ENCODE measurements around the gene SAC3D1. TPM values are rescaled to one million over a fixed set of nuclear protein-coding genes. Genes with fewer than 3 reads are reported as not detected.
A peak's percentile ranks its signal among the peaks of the same experiment; 100 is the strongest.

The SAC3D1 gene
- total RNA-seq, 3 donors from 2014 or later = 8.5 to 13.1 (median 11.8) TPM

DNA sequence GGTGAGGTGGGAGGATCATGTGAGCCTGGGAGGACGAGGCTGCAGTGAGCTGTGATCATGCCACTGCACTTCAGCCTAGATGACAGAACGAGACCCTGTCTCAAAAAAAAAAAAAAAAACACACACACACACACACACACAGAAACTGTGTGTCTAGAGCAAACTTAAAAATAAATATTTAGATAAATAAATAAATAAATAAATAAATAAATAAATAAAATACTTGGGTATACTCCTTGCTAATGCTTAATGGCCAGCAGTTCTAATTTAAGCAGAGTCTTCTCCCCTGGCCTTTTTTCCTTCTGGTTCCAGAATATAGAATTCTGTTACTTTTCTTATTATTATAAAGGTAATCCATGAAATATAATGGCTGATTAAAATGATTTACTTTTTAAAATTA is 32.1 kb upstream of the SAC3D1 start:
- Histone ChIP-seq H3K9me3 (no peaks in the 10 kb centered on the region), H3K4me3 (no peak overlapping the region), H3K4me1 (ENCODE audit: low read depth) (peaks cover 6% of the 10 kb centered on the region), H3K36me3 (ENCODE audit: low read depth) (no peaks in the 10 kb centered on the region)
- TF ChIP-seq, protein P1, sequence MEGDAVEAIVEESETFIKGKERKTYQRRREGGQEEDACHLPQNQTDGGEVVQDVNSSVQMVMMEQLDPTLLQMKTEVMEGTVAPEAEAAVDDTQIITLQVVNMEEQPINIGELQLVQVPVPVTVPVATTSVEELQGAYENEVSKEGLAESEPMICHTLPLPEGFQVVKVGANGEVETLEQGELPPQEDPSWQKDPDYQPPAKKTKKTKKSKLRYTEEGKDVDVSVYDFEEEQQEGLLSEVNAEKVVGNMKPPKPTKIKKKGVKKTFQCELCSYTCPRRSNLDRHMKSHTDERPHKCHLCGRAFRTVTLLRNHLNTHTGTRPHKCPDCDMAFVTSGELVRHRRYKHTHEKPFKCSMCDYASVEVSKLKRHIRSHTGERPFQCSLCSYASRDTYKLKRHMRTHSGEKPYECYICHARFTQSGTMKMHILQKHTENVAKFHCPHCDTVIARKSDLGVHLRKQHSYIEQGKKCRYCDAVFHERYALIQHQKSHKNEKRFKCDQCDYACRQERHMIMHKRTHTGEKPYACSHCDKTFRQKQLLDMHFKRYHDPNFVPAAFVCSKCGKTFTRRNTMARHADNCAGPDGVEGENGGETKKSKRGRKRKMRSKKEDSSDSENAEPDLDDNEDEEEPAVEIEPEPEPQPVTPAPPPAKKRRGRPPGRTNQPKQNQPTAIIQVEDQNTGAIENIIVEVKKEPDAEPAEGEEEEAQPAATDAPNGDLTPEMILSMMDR (IDR thresholded peaks at IDR 0.05) = no peak
- DNase-seq (no peak), ATAC-seq (no peak)
- intact Hi-C loops (cut with DNase I, micrococcal nuclease) = no loop called here

DNA sequence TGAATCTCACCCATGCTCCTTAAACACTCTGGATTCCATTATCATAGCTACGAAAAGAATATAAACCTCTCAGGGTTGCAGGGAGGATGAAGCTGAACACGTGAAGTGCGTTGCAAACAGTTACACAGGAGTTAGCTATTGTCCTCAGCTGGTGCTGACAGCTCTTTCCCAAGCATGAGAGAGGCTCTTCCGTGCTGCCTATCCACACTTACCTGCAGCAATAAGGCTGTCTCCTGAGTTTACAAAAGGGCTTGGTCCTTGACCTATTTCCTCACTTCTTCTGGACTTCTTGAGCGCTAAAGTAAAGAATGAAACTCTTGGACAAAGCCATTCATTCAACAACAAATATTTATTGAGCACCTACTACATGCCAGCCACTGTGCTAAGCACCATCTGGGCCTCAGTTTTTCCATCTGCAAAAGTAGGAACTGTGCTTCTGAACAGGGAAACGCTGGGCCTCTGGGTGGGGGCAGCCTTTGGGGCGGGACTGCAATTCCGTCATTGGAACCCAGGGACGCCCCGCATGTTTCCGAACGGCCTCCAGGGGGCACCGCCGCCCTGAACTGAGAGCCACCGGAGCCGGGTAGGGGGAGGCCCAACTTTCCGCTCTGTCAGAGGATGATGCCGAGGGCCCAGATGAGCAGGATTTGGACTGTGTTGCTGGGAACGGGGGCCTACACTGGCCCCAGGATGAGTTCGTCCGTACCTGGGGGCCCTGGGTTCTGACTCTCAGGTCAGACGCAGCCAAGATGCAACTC is 27.7 kb upstream of the SAC3D1 start:
- TF ChIP-seq, protein P1 (IDR thresholded peaks at IDR 0.05) = peak; percentile 79
- peaks cover 14% of the 10 kb centered on the region for H3K4me1 ChIP-seq (ENCODE audit: low read depth)
- H3K4me3 ChIP-seq = peak overlapping the region; percentile 54
- intact Hi-C loops (cut with DNase I, micrococcal nuclease) = no loop called here
- no peaks in the 10 kb centered on the region for H3K9me3 ChIP-seq
- DNase-seq (peak; percentile 95 to 96 (median 96)), ATAC-seq (peak; percentile 92)
- no peaks in the 10 kb centered on the region for H3K36me3 ChIP-seq (ENCODE audit: low read depth)

DNA sequence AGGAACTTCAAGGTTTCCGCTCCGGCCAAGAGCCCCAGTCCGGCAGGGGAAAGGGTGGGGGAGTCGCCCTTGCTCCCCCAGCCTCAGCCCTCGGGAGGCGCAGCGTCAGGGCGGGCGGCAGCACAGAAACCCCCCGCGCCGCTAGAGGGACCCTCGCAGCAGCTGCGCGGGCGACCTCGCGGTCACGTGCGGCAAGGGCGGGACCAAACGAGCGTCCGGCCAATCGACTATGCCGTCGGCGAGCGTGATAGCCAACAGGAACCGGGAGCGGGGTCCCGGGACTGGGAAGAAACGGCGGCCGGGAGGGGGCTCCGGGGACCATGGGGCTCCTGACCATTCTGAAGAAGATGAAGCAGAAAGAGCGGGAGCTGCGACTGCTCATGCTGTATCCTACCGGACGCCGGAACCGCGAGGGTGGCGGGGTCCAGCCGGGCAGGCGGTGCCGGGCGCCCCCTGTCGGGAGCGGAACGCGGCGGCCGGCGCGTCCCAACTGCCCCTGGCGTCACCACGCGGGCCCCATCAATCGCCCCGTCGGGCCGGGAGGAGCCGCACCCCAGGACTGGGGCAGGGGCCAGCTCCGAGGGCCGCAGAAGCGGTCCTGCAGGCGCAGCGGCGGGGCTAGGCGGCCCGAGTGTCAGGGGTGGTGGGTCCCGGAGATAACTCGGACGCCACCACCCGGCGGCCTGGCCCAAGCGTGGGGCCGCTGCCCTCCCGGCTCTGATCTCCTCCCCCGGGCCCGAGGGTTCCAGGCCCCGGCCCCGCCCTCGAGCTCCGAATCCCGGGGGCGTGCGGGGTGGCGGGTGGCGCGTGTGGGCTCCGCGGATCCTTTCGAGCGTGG is 26.9 kb upstream of the SAC3D1 start, which contains the start of gene ARL2:
TSS of gene ARL2 (plus strand) at position 273 of the 838 bp plus-strand sequence. CDS start at position 321, 48 bp downstream.
- TF ChIP-seq, protein P1 (IDR thresholded peaks at IDR 0.05) = peak; percentile 91
- DNase-seq = peak; percentile 92 to 95 (median 93)
- H3K4me3 ChIP-seq = peak within 1 kb of the TSS; percentile 54
- peak; percentile 90 for ATAC-seq
- no peaks in the 10 kb centered on the region for H3K36me3 ChIP-seq (ENCODE audit: low read depth)
- intact Hi-C loops (cut with DNase I, micrococcal nuclease) = no loop called here
- no peaks in the 10 kb centered on the region for H3K9me3 ChIP-seq
- peaks cover 14% of the 10 kb centered on the region for H3K4me1 ChIP-seq (ENCODE audit: low read depth)

DNA sequence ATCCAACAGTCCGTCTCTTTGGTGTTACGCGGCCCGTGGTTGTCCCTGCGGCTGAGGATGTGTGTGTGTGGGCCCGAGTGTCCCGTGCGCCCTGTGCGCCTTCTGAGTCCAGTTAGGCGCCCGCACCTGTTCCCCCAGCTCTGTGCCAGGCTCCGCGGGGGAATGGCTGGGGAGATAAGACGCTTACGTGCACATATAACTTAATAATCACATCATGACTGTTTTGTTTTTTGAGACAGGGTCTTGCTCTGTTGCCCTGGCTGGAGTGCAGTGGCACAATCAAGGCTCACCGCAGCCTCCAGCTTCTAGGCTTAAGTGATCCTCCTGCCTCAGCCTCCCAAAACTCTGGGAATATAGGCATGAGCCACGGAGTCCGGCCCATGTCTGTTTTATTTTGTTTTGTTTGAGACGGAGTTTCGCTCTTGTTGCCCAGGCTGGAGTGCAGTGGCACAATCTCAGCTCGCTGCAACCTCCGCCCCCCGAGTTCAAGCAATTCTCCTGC is 26.2 kb upstream of the SAC3D1 start:
- intact Hi-C loops (cut with DNase I, micrococcal nuclease) = no loop called here
- Histone ChIP-seq H3K4me3 (peak overlapping the region; percentile 54), H3K4me1 (ENCODE audit: low read depth) (peaks cover 14% of the 10 kb centered on the region), H3K9me3 (no peaks in the 10 kb centered on the region), H3K36me3 (ENCODE audit: low read depth) (no peaks in the 10 kb centered on the region)
- ATAC-seq (peak; percentile 28), DNase-seq (peak in 1 of 3 donors; percentile 53)
- TF ChIP-seq, protein P1 (IDR thresholded peaks at IDR 0.05) = no peak

DNA sequence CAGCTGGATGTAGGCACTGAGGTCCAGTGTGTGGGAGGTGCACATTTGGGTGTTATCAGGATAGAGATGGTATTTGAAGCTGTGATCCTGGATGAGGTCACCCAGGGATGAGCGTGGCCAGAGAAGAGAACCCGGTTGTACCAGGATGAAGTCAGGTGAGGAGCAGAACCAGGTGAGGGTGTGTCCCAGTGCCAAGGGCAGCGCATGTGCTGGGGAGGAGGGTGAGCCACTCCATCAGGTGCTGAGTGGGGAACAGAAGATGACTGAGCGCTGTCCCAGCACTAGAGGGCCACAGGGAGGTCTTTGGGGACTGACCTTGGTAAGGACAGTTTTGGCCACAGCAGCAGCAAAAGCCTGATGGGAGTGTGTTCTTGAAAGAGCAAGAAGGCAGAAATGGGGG is 24.3 kb upstream of the SAC3D1 start:
- peaks cover 14% of the 10 kb centered on the region for H3K4me1 ChIP-seq (ENCODE audit: low read depth)
- H3K4me3 ChIP-seq = no peak overlapping the region
- TF ChIP-seq, protein P1 (IDR thresholded peaks at IDR 0.05) = no peak
- H3K36me3 ChIP-seq (ENCODE audit: low read depth) = no peaks in the 10 kb centered on the region
- DNase-seq (no peak), ATAC-seq (no peak)
- intact Hi-C loops (cut with DNase I, micrococcal nuclease) = no loop called here
- no peaks in the 10 kb centered on the region for H3K9me3 ChIP-seq
